Ovary (tissue), 9 donors: ENCODE data around the gene TMEM270. TPM values are rescaled to one million over a fixed set of nuclear protein-coding genes. Genes with fewer than 3 reads are reported as not detected.

Experiments used
- DNase-seq, 5 donors: peaks; one replicate each; pipeline ENCODE4 v3.0.0-alpha.2; 2019 to 2020
- H3K27ac ChIP-seq, 2 donors: fragments of 200-600 bp; one replicate each; pipeline versions ENCODE4 v1.5.1 to v1.8.0; 2019 to 2022
- H3K27me3 ChIP-seq: fragments of 200-600 bp; one replicate; pipeline ENCODE4 v1.8.0; 2022
- H3K36me3 ChIP-seq: fragments of 200-600 bp; sonication (generic); one replicate; pipeline ENCODE4 v1.5.1; 2019
- H3K4me1 ChIP-seq: one replicate; pipeline ENCODE4 v1.8.1; 2013; ENCODE audit warnings: mild to moderate bottlenecking, moderate library complexity; ENCODE audit not compliant: insufficient read depth
- H3K4me3 ChIP-seq: fragments of 200-600 bp; sonication (generic); one replicate; pipeline ENCODE4 v1.5.1; 2017
- H3K9me3 ChIP-seq, 2 donors: fragments of 200-600 bp in 1 of 2; sonication (generic) in 1 of 2; one replicate each; pipeline versions ENCODE4 v1.5.1 to v1.8.1; 2013 to 2019; ENCODE audit warnings: mild to moderate bottlenecking in 1 of 2, moderate library complexity in 1 of 2
- EP300 ChIP-seq: sonication (generic); formaldehyde crosslinking; IDR thresholded peaks from one replicate; pipeline ENCODE4 v1.6.1; 2017; ENCODE audit warnings: antibody characterized with exemption
- POLR2A ChIP-seq: fragments of 450-650 bp; IDR thresholded peaks from one replicate; pipeline ENCODE4 v1.6.1; 2017; ENCODE audit warnings: antibody characterized with exemption, mild to moderate bottlenecking, moderate library complexity
- WGBS, 3 donors: extraction: QIAGEN DNeasy Blood & Tissue Kit in 1 of 3; methylation state at CpG; one replicate each; pipeline versions ENCODE4 v1.1.5 to v1.1.7; 2013 to 2017; 5-methylcytosine and 5-hydroxymethylcytosine counted together
- intact Hi-C, 4 donors: fragments of 100-400 bp; cut with DNase I; formaldehyde crosslinking; loops; one replicate each; pipeline versions ENCODE4 v1.11.0 to v1.15.1; 2022 to 2023
- polyA plus RNA-seq, 2 donors: library from polyadenylated mRNA; stranded (reverse); fragments of 200-250 nt in 1 of 2; fragments of 350-450 nt in 1 of 2; fragmentation: Illumina TruSeq in 1 of 2; extraction: RNeasy Lipid Tissue Mini Kit (QIAGEN cat#74804) in 1 of 2; gene quantifications; one replicate each; pipeline ENCODE4 v1.2.3, GENCODE V29; 2013 to 2014
- total RNA-seq, 7 donors: library from RNA; depleted of rRNA in 2 of 7; stranded (reverse); fragments of >200 nt in 2 of 7; fragmentation: NEBNext Ultra II Directional in 3 of 7; extraction: Animal tissue kit (Norgen Biotek cat#: 25700) in 3 of 7; gene quantifications; one replicate each; pipeline versions ENCODE4 v1.1.0 to v1.2.4, GENCODE V29; 2016 to 2023
- TF ChIP-seq, protein P1 (sequence below), 3 donors: fragments of 450-650 bp in 2 of 3; fragments of 200-600 bp in 1 of 3; IDR thresholded peaks; one replicate each; pipeline versions ENCODE4 v1.5.1 to v1.8.0; 2016 to 2022; ENCODE audit warnings: antibody characterized with exemption in 3 of 3, mild to moderate bottlenecking in 1 of 3
- donor health status: DM: no; HTN: no; CAD: no; lungs with moderate emphysema.
- donor health status: DM: no; HTN: no; CAD: no.
- donor health status: Bipolar disorder and iron deficiency.
- donor health status: DM: yes; HTN: yes; CAD: no.
- donor health status: DM: no; HTN: no; CAD: no.
- donor health status: DM: yes; HTN: yes; CAD: no.

TMEM270 gene
- total and polyA plus RNA-seq, 9 donors, result 0.34 TPM; not detected in 8

DNA sequence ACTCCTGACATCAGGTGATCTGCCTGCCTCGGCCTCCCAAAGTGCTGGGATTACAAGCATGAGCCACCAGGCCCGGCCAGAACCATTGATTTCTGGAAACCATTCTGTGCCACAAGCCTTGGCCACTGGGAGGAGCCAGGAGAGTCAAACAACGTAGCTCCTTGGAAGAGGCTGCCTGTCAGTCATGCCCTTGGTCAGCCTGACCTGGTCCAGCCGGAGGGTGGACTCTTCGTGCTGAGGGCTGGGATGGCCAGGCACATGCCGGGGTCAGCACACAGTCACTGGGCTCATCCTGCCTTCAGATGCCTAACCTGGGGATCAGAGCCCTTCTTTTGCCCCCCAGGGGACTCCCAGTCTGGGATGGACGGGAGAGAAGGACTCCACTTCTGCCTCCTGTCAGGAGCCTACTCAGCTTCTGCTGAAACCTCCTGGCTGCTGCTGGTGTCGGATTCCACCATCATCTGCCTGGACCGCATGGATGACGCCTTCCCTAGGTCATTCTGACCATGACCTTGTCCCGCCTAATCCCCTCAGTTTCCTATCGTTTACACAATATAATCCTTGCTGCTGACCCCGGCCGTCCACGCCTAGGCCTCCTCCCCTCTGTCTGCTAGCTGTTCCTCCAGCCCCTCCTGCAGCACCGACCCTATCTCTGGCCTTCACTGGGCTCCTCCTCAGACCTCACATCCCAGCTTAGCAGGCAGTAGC is 30.4 kb downstream of the TMEM270 start:
- TF ChIP-seq POLR2A (no peak), EP300 (no peak)
- TF ChIP-seq, protein P1, sequence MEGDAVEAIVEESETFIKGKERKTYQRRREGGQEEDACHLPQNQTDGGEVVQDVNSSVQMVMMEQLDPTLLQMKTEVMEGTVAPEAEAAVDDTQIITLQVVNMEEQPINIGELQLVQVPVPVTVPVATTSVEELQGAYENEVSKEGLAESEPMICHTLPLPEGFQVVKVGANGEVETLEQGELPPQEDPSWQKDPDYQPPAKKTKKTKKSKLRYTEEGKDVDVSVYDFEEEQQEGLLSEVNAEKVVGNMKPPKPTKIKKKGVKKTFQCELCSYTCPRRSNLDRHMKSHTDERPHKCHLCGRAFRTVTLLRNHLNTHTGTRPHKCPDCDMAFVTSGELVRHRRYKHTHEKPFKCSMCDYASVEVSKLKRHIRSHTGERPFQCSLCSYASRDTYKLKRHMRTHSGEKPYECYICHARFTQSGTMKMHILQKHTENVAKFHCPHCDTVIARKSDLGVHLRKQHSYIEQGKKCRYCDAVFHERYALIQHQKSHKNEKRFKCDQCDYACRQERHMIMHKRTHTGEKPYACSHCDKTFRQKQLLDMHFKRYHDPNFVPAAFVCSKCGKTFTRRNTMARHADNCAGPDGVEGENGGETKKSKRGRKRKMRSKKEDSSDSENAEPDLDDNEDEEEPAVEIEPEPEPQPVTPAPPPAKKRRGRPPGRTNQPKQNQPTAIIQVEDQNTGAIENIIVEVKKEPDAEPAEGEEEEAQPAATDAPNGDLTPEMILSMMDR (IDR thresholded peaks at IDR 0.05), result no peak
- 49 to 54% (median 52%) methylated on average over 16 of the region's 16 CpGs for WGBS, 3 donors
- DNase-seq, result no peak
- intact Hi-C loops, result loop anchor here in 1 of 4 donors (5.0 to 10.0 kb wide), 2 partner anchors 103 to 136 kb away; partner anchors contain the start of gene ELN
- H3K27me3 ChIP-seq, result no peaks in the 10 kb centered on the region
- peaks cover 6% of the 10 kb centered on the region for H3K4me1 ChIP-seq
- H3K36me3 ChIP-seq, result no peaks in the 10 kb centered on the region
- H3K27ac ChIP-seq, result no peak overlapping the region
- no peak overlapping the region for H3K4me3 ChIP-seq
- H3K9me3 ChIP-seq, result no peaks in the 10 kb centered on the region

DNA sequence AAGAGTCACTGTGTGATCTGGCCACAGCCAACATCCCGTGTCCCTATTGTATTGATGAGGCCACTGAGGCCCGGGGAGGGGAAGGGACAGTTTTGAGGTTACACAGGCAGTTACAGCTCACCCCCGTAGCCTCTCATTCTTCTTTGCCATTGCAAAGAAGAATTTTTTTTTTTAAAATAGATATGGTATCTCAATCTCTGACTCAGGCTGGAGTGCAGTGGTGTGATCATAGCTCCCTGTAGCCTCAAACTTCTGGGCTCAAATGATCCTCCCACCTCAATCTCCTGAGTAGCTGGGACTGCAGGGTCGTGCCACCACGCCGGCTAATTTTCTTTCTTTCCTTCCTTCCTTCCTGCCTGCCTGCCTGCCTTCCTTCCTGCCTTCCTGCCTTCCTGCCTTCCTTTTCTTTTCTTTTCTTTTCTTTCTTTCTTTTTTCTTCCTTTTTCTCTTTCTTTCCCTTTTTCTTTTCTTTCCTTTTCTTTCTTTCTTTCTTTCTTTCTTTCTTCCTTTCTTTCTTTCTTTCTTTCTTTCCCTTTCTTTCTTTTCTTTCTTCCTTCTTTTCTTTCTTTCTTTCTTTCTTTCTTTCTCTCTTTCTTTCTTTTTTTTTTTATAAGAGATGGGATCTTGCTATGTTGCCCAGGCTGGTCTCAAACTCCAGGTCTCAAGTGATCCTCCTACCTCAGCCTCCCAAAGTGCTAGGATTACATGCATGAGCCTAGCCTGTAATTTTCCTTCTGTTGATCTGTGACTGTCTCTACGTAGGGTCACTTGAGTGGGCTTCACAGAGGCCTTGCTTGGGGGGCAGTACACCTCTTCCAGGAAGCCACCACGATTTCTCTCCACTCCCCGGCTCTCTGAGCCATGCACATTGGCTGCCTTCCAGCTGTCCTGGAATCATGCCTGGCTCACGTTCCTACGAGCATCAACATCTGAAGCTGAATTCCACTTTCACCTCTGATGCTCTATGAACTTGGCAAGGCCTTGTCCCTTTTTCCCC is 31.3 kb downstream of the TMEM270 start:
- intact Hi-C loops, result loop anchor here in 1 of 4 donors (5.0 to 10.0 kb wide), 2 partner anchors 102 to 135 kb away; partner anchors contain the start of gene ELN
- DNase-seq, result peak in 3 of 5 donors; percentile 37 to 73 (median 44)
- no peak for TF ChIP-seq EP300
- TF ChIP-seq POLR2A, result no peak
- TF ChIP-seq, protein P1 (IDR thresholded peaks at IDR 0.05), result no peak
- 47 to 51% (median 50%) methylated on average over 11 of the region's 11 CpGs for WGBS, 3 donors
- peaks cover 4% of the 10 kb centered on the region for H3K4me1 ChIP-seq
- peaks cover 0 to 4% of the 10 kb centered on the region in 2 donors for H3K9me3 ChIP-seq
- no peak overlapping the region for H3K27ac ChIP-seq
- H3K27me3 ChIP-seq, result no peaks in the 10 kb centered on the region
- no peak overlapping the region for H3K4me3 ChIP-seq
- no peaks in the 10 kb centered on the region for H3K36me3 ChIP-seq

DNA sequence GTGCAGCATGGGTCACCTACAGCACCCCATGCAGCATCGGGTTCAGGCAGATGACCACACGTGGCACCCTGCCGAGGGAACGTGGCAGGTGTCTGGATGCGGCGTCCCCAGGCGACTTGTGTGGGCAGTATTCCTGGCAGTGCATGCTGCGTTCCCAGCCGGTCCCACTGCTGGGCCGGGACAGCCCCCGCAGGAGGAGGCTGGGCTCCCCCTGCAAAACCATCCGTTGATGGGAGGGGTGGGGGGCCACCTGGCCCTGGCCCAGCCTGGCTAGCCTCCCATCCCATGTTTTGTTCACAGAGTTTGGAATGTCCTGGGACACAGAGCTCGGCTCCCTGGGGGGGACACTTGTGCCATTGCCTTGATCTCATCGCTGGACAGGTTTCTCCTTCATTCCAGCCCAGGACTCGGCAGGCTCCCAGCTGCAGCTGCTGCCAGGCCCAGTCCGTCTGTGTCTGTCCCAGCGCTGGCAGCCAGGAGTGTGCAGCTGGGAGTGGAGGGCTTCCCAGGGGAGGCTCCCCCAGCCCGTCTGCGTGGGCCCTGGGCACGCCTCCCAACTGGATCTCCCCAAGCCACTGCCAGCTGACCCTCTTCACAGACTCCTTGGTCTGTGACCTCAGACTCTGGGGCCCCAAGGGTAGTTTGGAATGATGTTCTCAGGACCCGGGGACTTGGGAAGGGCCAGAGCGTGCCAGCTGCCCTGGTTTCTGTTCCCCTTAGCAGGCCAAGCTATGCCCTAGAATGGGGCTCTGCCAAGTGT is 32.6 kb downstream of the TMEM270 start:
- WGBS, 3 donors, result 10 to 26% (median 12%) methylated on average over 20 to 22 of the region's 22 CpGs
- no peak overlapping the region for H3K27ac ChIP-seq
- DNase-seq, result peak in 2 of 5 donors; percentile 35 to 63
- H3K9me3 ChIP-seq, result peaks cover 0 to 4% of the 10 kb centered on the region in 2 donors
- H3K4me1 ChIP-seq, result peaks cover 4% of the 10 kb centered on the region
- intact Hi-C loops, result loop anchor here in 1 of 4 donors (5.0 to 10.0 kb wide), 2 partner anchors 101 to 134 kb away; partner anchors contain the start of gene ELN
- H3K36me3 ChIP-seq, result no peaks in the 10 kb centered on the region
- no peak overlapping the region for H3K4me3 ChIP-seq
- TF ChIP-seq EP300, result no peak
- no peak for TF ChIP-seq POLR2A
- TF ChIP-seq, protein P1 (IDR thresholded peaks at IDR 0.05), result no peak
- H3K27me3 ChIP-seq, result no peaks in the 10 kb centered on the region
